HG03097 (cell line): ENCODE measurements around the gene DDX49.
"Not testable (repeated sequence)": the region's sequence is repeated elsewhere in the genome, so short reads cannot be mapped to it uniquely, and the experiment has no call there.

Experiments
- ATAC-seq: cut with Tn5 transposase; IDR thresholded peaks from one replicate; pipeline ENCODE4 v1.9.1; 2021; ENCODE audit not compliant: unreplicated experiment, low FRiP score

The DDX49 gene

GRCh38 chr19:18910010-18910409 is 9.5 kb upstream of the DDX49 start:
- no peak for ATAC-seq

GRCh38 chr19:18910801-18911436 is 8.6 kb upstream of the DDX49 start:
- ATAC-seq: no peak

GRCh38 chr19:18912933-18913332 is 6.6 kb upstream of the DDX49 start:
- ATAC-seq: no peak

GRCh38 chr19:18913466-18913865 is 6.0 kb upstream of the DDX49 start:
- ATAC-seq: no peak

- ATAC-seq: no peak
Measured at GRCh38 chr19:18915639-18916038, 3.9 kb upstream of the DDX49 start.

- not testable (repeated sequence) for ATAC-seq
Measured at GRCh38 chr19:18917593-18917992, 1.9 kb upstream of the DDX49 start.

GRCh38 chr19:18919900-18920214 is 342 bp downstream of the DDX49 start:
- no peak for ATAC-seq

GRCh38 chr19:18920400-18920799 is 885 bp downstream of the DDX49 start:
- no peak for ATAC-seq

GRCh38 chr19:18921593-18921992 is 2.1 kb downstream of the DDX49 start:
- ATAC-seq: no peak

- no peak for ATAC-seq
Measured at GRCh38 chr19:18922228-18922985, 2.9 kb downstream of the DDX49 start.

GRCh38 chr19:18924684-18925213 is 5.2 kb downstream of the DDX49 start:
- ATAC-seq: no peak

GRCh38 chr19:18928018-18928805 is 8.7 kb downstream of the DDX49 start:
- no peak for ATAC-seq

GRCh38 chr19:18929311-18929710 is 9.8 kb downstream of the DDX49 start:
- ATAC-seq: no peak

GRCh38 chr19:18931316-18932162 is 12.0 kb downstream of the DDX49 start:
- ATAC-seq: no peak

- no peak for ATAC-seq
Measured at GRCh38 chr19:18932216-18932841, 12.8 kb downstream of the DDX49 start.

GRCh38 chr19:18933297-18933696 is 13.8 kb downstream of the DDX49 start:
- no peak for ATAC-seq

- no peak for ATAC-seq
Measured at GRCh38 chr19:18939163-18939562, 19.6 kb downstream of the DDX49 start.

GRCh38 chr19:18939922-18940768 is 20.6 kb downstream of the DDX49 start:
- no peak for ATAC-seq
